BE2C (cell line): ENCODE measurements around the gene ADGRL3.
"Not testable (repeated sequence)": the region's sequence is repeated elsewhere in the genome, so short reads cannot be mapped to it uniquely, and the experiment has no call there.

Source experiments
- DNase-seq: peaks from one replicate; pipeline ENCODE4 v3.0.0-alpha.2; 2020
- H3K27me3 ChIP-seq: fragments of 250-450 bp; sonication (Bioruptor Pico); 2 replicates; pipeline ENCODE4 v1.5.1; 2020; ENCODE audit warnings: mild to moderate bottlenecking
- H3K36me3 ChIP-seq: fragments of 250-450 bp; sonication (Bioruptor Pico); 2 replicates; pipeline ENCODE4 v1.5.1; 2020; ENCODE audit warnings: mild to moderate bottlenecking
- H3K4me1 ChIP-seq: fragments of 250-450 bp; sonication (Bioruptor Pico); 2 replicates; pipeline ENCODE4 v1.5.1; 2020
- H3K4me3 ChIP-seq: 2 replicates; pipeline ENCODE4 v1.5.1; 2011; ENCODE audit warnings: low read depth, low read length
- H3K9me3 ChIP-seq: fragments of 250-450 bp; sonication (Bioruptor Pico); 2 replicates; pipeline ENCODE4 v1.5.1; 2020
- CTCF ChIP-seq: IDR thresholded peaks from 2 replicates; pipeline ENCODE4 v1.5.1; 2012; ENCODE audit warnings: mild to moderate bottlenecking, low read depth, low read length

The ADGRL3 gene

GRCh38 chr4:61762722-61763627 lies 562.8 kb downstream of the ADGRL3 start:
- Histone ChIP-seq H3K9me3 (no peaks in the 10 kb centered on the region), H3K4me1 (no peaks in the 10 kb centered on the region), H3K36me3 (no peaks in the 10 kb centered on the region), H3K27me3 (no peaks in the 10 kb centered on the region), H3K4me3 (no peak overlapping the region)
- TF ChIP-seq CTCF: no peak
- DNase-seq: no peak

GRCh38 chr4:61763682-61764081 lies 563.6 kb downstream of the ADGRL3 start:
- no peaks in the 10 kb centered on the region for H3K27me3 ChIP-seq
- TF ChIP-seq CTCF: no peak
- no peaks in the 10 kb centered on the region for H3K36me3 ChIP-seq
- H3K4me1 ChIP-seq: no peaks in the 10 kb centered on the region
- DNase-seq: no peak
- H3K4me3 ChIP-seq: no peak overlapping the region
- no peaks in the 10 kb centered on the region for H3K9me3 ChIP-seq

- H3K4me3 ChIP-seq, H3K36me3 ChIP-seq, H3K4me1 ChIP-seq, DNase-seq, H3K9me3 ChIP-seq, H3K27me3 ChIP-seq: not testable (repeated sequence)
Observed at GRCh38 chr4:61764090-61764489, 564.0 kb downstream of the ADGRL3 start.

GRCh38 chr4:61769444-61770167 lies 569.5 kb downstream of the ADGRL3 start:
- not testable (repeated sequence) for H3K27me3 ChIP-seq, DNase-seq, H3K4me1 ChIP-seq, H3K36me3 ChIP-seq, H3K9me3 ChIP-seq, H3K4me3 ChIP-seq

GRCh38 chr4:61770456-61770855 lies 570.3 kb downstream of the ADGRL3 start:
- no peak for DNase-seq
- no peak for TF ChIP-seq CTCF
- Histone ChIP-seq H3K27me3 (no peaks in the 10 kb centered on the region), H3K9me3 (no peaks in the 10 kb centered on the region), H3K4me1 (no peaks in the 10 kb centered on the region), H3K4me3 (no peak overlapping the region), H3K36me3 (no peaks in the 10 kb centered on the region)

- no peak for TF ChIP-seq CTCF
- H3K4me3 ChIP-seq: no peak overlapping the region
- H3K27me3 ChIP-seq: no peaks in the 10 kb centered on the region
- no peaks in the 10 kb centered on the region for H3K4me1 ChIP-seq
- DNase-seq: no peak
- no peaks in the 10 kb centered on the region for H3K36me3 ChIP-seq
- no peaks in the 10 kb centered on the region for H3K9me3 ChIP-seq
Observed at GRCh38 chr4:61771056-61771455, 570.9 kb downstream of the ADGRL3 start.

- no peak overlapping the region for H3K4me3 ChIP-seq
- no peaks in the 10 kb centered on the region for H3K36me3 ChIP-seq
- TF ChIP-seq CTCF: no peak
- no peaks in the 10 kb centered on the region for H3K9me3 ChIP-seq
- H3K27me3 ChIP-seq: no peaks in the 10 kb centered on the region
- no peak for DNase-seq
- no peaks in the 10 kb centered on the region for H3K4me1 ChIP-seq
Observed at GRCh38 chr4:61772126-61772525, 572.0 kb downstream of the ADGRL3 start.
